8988T (cell line): ENCODE results near the gene LRRC10B.

Experiments
- DNase-seq: peaks from one replicate; pipeline ENCODE4 v3.0.0; 2011

Gene LRRC10B

GRCh38 chr11:61487342-61488025, 21.1 kb upstream of the LRRC10B start:
- peak; percentile 11 for DNase-seq

- peak; percentile 29 for DNase-seq
These were observed 19.8 kb upstream of the LRRC10B start for GRCh38 chr11:61488651-61489291.

- peak; percentile 45 for DNase-seq
These were observed 18.5 kb upstream of the LRRC10B start for GRCh38 chr11:61489833-61490721.

- peak; percentile 20 for DNase-seq
These were observed 16.7 kb upstream of the LRRC10B start for GRCh38 chr11:61491736-61492395.

GRCh38 chr11:61494381-61494961, 14.1 kb upstream of the LRRC10B start:
- no peak for DNase-seq

GRCh38 chr11:61495801-61496601, 12.5 kb upstream of the LRRC10B start:
- no peak for DNase-seq

- no peak for DNase-seq
These were observed 11.7 kb upstream of the LRRC10B start for GRCh38 chr11:61496602-61497400.

- no peak for DNase-seq
These were observed 11.1 kb upstream of the LRRC10B start for GRCh38 chr11:61497473-61497872.

GRCh38 chr11:61497876-61498275, 10.7 kb upstream of the LRRC10B start:
- no peak for DNase-seq

GRCh38 chr11:61498767-61499341, 9.7 kb upstream of the LRRC10B start:
- no peak for DNase-seq

- no peak for DNase-seq
These were observed 8.6 kb upstream of the LRRC10B start for GRCh38 chr11:61499816-61500491.

- DNase-seq: no peak
These were observed 6.0 kb upstream of the LRRC10B start for GRCh38 chr11:61502522-61502921.

GRCh38 chr11:61503135-61503770, 5.3 kb upstream of the LRRC10B start:
- no peak for DNase-seq

GRCh38 chr11:61505106-61505505, 3.4 kb upstream of the LRRC10B start:
- DNase-seq: no peak

GRCh38 chr11:61505640-61506155, 2.9 kb upstream of the LRRC10B start:
- no peak for DNase-seq

- no peak for DNase-seq
These were observed 1.4 kb upstream of the LRRC10B start for GRCh38 chr11:61507012-61507768.

GRCh38 chr11:61509043-61510029, 787 bp downstream of the LRRC10B start:
- DNase-seq: no peak
